H1 (cell line): ENCODE measurements around the gene CANT1. TPM values are rescaled to one million over a fixed set of nuclear protein-coding genes. Genes with fewer than 3 reads are reported as not detected.

Source experiments
- CTCF ChIA-PET: fragments of 300-600 bp; sonication (Branson Sonifier 250); formaldehyde crosslinking; loops from one replicate; lab custom pipeline; 2021; ENCODE audit not compliant: partially characterized antibody; lab: Charles Lee
- POLR2A ChIA-PET: fragments of 300-600 bp; sonication (Branson Sonifier 250); formaldehyde crosslinking; loops from one replicate; lab custom pipeline; 2021; ENCODE audit warnings: inconsistent platforms; ENCODE audit not compliant: partially characterized antibody; lab: Charles Lee
- DNase-seq, 2 experiments: peaks; one replicate each; pipeline versions ENCODE4 v3.0.0 to v3.0.0-alpha.2; 2010 to 2022; ENCODE audit warnings: low spot score in 2 of 2, low read depth in 1 of 2, mixed read lengths in 1 of 2
- FAIRE-seq: peaks from 2 replicates; lab custom pipeline; 2011; peaks lifted over from hg19 to GRCh38; lab: Jason Lieb, UNC
- H2AFZ ChIP-seq: 2 replicates; pipeline ENCODE4 v1.8.1; 2012; ENCODE audit warnings: low read length, inconsistent platforms
- H2AK5ac ChIP-seq: 2 replicates; pipeline ENCODE4 v1.6.1; 2013; ENCODE audit warnings: low read depth, low read length
- H2BK120ac ChIP-seq: replicated peaks from 2 replicates; pipeline ENCODE3; 2013; ENCODE audit warnings: low read depth, low read length, inconsistent platforms
- H2BK12ac ChIP-seq: 2 replicates; pipeline ENCODE4 v1.6.1; 2013; ENCODE audit warnings: low read depth, low read length
- H2BK15ac ChIP-seq: 2 replicates; pipeline ENCODE4 v1.6.1; 2013; ENCODE audit warnings: low read length
- H2BK20ac ChIP-seq: 2 replicates; pipeline ENCODE4 v1.6.1; 2013; ENCODE audit warnings: low read length
- H2BK5ac ChIP-seq: 2 replicates; pipeline ENCODE4 v1.6.1; 2013; ENCODE audit warnings: low read depth, low read length
- H3K14ac ChIP-seq: 2 replicates; pipeline ENCODE4 v1.6.1; 2013; ENCODE audit warnings: inconsistent platforms; ENCODE audit not compliant: insufficient read length
- H3K18ac ChIP-seq: 2 replicates; pipeline ENCODE4 v1.6.1; 2013; ENCODE audit warnings: low read length; ENCODE audit errors: extremely low read depth
- H3K23ac ChIP-seq: 2 replicates; pipeline ENCODE4 v1.6.1; 2013; ENCODE audit warnings: inconsistent platforms; ENCODE audit not compliant: insufficient read length
- H3K23me2 ChIP-seq: 2 replicates; pipeline ENCODE4 v1.6.1; 2013; ENCODE audit warnings: low read depth, low read length
- H3K27ac ChIP-seq: 2 replicates; pipeline ENCODE4 v1.6.1; 2011; ENCODE audit warnings: low read depth, low read length, inconsistent platforms
- H3K27me3 ChIP-seq, 4 experiments: replicated peaks in 1 of 4; 1 replicate in 1 of 4; 2 replicates in 3 of 4; pipeline versions ENCODE4 v1.6.1 to v1.8.1; 2011 to 2013; ENCODE audit warnings: low read length in 3 of 4, mild to moderate bottlenecking in 3 of 4, inconsistent platforms in 2 of 4, mixed read lengths in 2 of 4, moderate library complexity in 1 of 4; ENCODE audit not compliant: control insufficient read depth in 3 of 4, insufficient read depth in 3 of 4; ENCODE audit errors: extremely low read depth in 1 of 4
- H3K36me3 ChIP-seq, 4 experiments: 2 replicates each; pipeline versions ENCODE4 v1.6.1 to v1.8.1; 2011 to 2013; ENCODE audit warnings: mild to moderate bottlenecking in 4 of 4, low read length in 3 of 4, moderate library complexity in 2 of 4, control low read depth in 1 of 4, inconsistent platforms in 1 of 4; ENCODE audit not compliant: insufficient read depth in 4 of 4, control insufficient read depth in 2 of 4
- H3K4ac ChIP-seq: replicated peaks from 2 replicates; pipeline ENCODE3; 2013; ENCODE audit warnings: low read length, low read depth, mixed read lengths, inconsistent platforms; ENCODE audit not compliant: insufficient read length
- H3K4me1 ChIP-seq, 4 experiments: replicated peaks in 1 of 4; 1 replicate in 1 of 4; 2 replicates in 3 of 4; pipeline versions ENCODE4 v1.6.1 to v1.8.1; 2011 to 2013; ENCODE audit warnings: low read length in 3 of 4, inconsistent platforms in 2 of 4, mixed read lengths in 1 of 4; ENCODE audit not compliant: insufficient read depth in 4 of 4, control insufficient read depth in 3 of 4
- H3K4me2 ChIP-seq, 2 experiments: 2 replicates each; pipeline versions ENCODE4 v1.6.1 to v1.8.1; 2011 to 2013; ENCODE audit warnings: low read depth in 2 of 2, low read length in 2 of 2, control low read depth in 1 of 2, inconsistent platforms in 1 of 2, mild to moderate bottlenecking in 1 of 2; ENCODE audit not compliant: insufficient read depth in 1 of 2
- H3K4me3 ChIP-seq, 4 experiments: fragments of 200-600, 300-600 bp in 1 of 4; sonication (generic), shearing (Covaris generic), sonication (Bioruptor Twin) in 1 of 4; 2 replicates each; pipeline versions ENCODE4 v1.5.1 to v1.8.1; 2011 to 2016; ENCODE audit warnings: low read length in 4 of 4, low read depth in 3 of 4, control low read depth in 2 of 4, inconsistent platforms in 2 of 4, mild to moderate bottlenecking in 2 of 4, mixed read lengths in 1 of 4, moderate library complexity in 1 of 4; ENCODE audit not compliant: insufficient read depth in 2 of 4; ENCODE audit errors: extremely low read depth in 1 of 4
- H3K56ac ChIP-seq: replicated peaks from 2 replicates; pipeline ENCODE3; 2013; ENCODE audit warnings: low read depth, mild to moderate bottlenecking, mixed read lengths, low read length, inconsistent platforms; ENCODE audit not compliant: insufficient read length
- H3K79me1 ChIP-seq: 2 replicates; pipeline ENCODE4 v1.6.1; 2013; ENCODE audit warnings: low read depth, low read length, control low read depth
- H3K79me2 ChIP-seq, 2 experiments: 2 replicates each; pipeline versions ENCODE4 v1.6.1 to v1.8.1; 2012 to 2013; ENCODE audit warnings: low read length in 2 of 2, mild to moderate bottlenecking in 2 of 2, inconsistent platforms in 1 of 2; ENCODE audit not compliant: insufficient read depth in 2 of 2, control insufficient read depth in 1 of 2
- H3K9ac ChIP-seq, 4 experiments: replicated peaks in 1 of 4; 1 replicate in 1 of 4; 2 replicates in 3 of 4; pipeline versions ENCODE4 v1.6.1 to v1.8.1; 2011 to 2013; ENCODE audit warnings: low read depth in 3 of 4, low read length in 3 of 4, control low read depth in 2 of 4, mild to moderate bottlenecking in 2 of 4, moderate library complexity in 2 of 4, inconsistent platforms in 1 of 4; ENCODE audit errors: extremely low read depth in 1 of 4
- H3K9me3 ChIP-seq, 2 experiments: 2 replicates each; pipeline versions ENCODE4 v1.6.1 to v1.8.1; 2012 to 2013; ENCODE audit warnings: mild to moderate bottlenecking in 2 of 2, moderate library complexity in 2 of 2, control low read depth in 1 of 2, inconsistent platforms in 1 of 2, low read depth in 1 of 2, low read length in 1 of 2, mixed read lengths in 1 of 2; ENCODE audit not compliant: insufficient read depth in 2 of 2
- H4K20me1 ChIP-seq, 2 experiments: replicated peaks in 1 of 2; 2 replicates each; pipeline versions ENCODE3 to v1.8.1; 2011 to 2013; ENCODE audit warnings: inconsistent platforms in 2 of 2, low read length in 2 of 2, mild to moderate bottlenecking in 1 of 2; ENCODE audit not compliant: insufficient read depth in 2 of 2, control insufficient read depth in 1 of 2
- H4K5ac ChIP-seq: 2 replicates; pipeline ENCODE4 v1.6.1; 2013; ENCODE audit warnings: low read length, low read depth, mixed read lengths, inconsistent platforms; ENCODE audit not compliant: insufficient read length
- H4K8ac ChIP-seq: 2 replicates; pipeline ENCODE4 v1.8.0; 2013; ENCODE audit warnings: mild to moderate bottlenecking, moderate library complexity, low read length, inconsistent platforms; ENCODE audit not compliant: insufficient read depth; ENCODE audit errors: extremely low read depth
- H4K91ac ChIP-seq: replicated peaks from 2 replicates; pipeline ENCODE3; 2013; ENCODE audit warnings: low read length, mixed read lengths, inconsistent platforms; ENCODE audit not compliant: insufficient read length
- CHD2 ChIP-seq: IDR thresholded peaks from 2 replicates; pipeline ENCODE4 v1.6.1; 2012; ENCODE audit warnings: low read length, improper control_type of control experiment
- EGR1 ChIP-seq: IDR thresholded peaks from 2 replicates; pipeline ENCODE4 v1.6.1; 2011; ENCODE audit warnings: low read depth, low read length, borderline replicate concordance
- HDAC2 ChIP-seq, 2 experiments: fragments of 300-600 bp in 1 of 2; sonication (generic) in 1 of 2; IDR thresholded peaks; 2 replicates each; pipeline ENCODE4 v1.6.1; 2011 to 2012; ENCODE audit warnings: low read depth in 2 of 2, low read length in 2 of 2, mild to moderate bottlenecking in 2 of 2, moderate library complexity in 2 of 2, borderline replicate concordance in 1 of 2, inconsistent platforms in 1 of 2
- JUN ChIP-seq: IDR thresholded peaks from 2 replicates; pipeline ENCODE4 v1.6.1; 2011; ENCODE audit warnings: low read depth, mild to moderate bottlenecking, improper control_type of control experiment, low read length
- SP1 ChIP-seq: IDR thresholded peaks from 2 replicates; pipeline ENCODE4 v1.6.1; 2011; ENCODE audit warnings: low read depth, low read length
- TEAD4 ChIP-seq: IDR thresholded peaks from 2 replicates; pipeline ENCODE4 v1.6.1; 2012; ENCODE audit warnings: low read depth, low read length, inconsistent platforms, mixed read lengths
- WGBS, 2 experiments: shearing (Covaris generic) in 1 of 2; methylation state at CpG; one replicate each; pipeline versions ENCODE4 v1.1.6 to v1.1.7; 2013 to 2015; ENCODE audit warnings: low lambda C conversion rate in 2 of 2, mixed read lengths in 2 of 2, inconsistent platforms in 1 of 2, low coverage in 1 of 2, missing lambda C conversion rate in 1 of 2; ENCODE audit not compliant: insufficient replicate concordance in 2 of 2, insufficient coverage in 1 of 2, insufficient read length in 1 of 2; ENCODE audit errors: extremely low coverage in 1 of 2, missing lambda C conversion rate in 1 of 2; 5-methylcytosine and 5-hydroxymethylcytosine counted together
- polyA plus RNA-seq, 7 experiments: library from polyadenylated mRNA; depleted of rRNA in 3 of 7; stranded (reverse) in 5 of 7; unstranded in 2 of 7; fragments of >200 nt in 5 of 7; fragments of 200-250 nt in 2 of 7; gene quantifications; 1 replicate in 5 of 7; 2 replicates in 1 of 7; 4 replicates in 1 of 7; pipeline versions ENCODE4 v1.2.1 to v1.2.3, GENCODE V29; 2011 to 2013; ENCODE audit warnings: missing spikeins in 2 of 7, mixed read lengths in 2 of 7
- total RNA-seq: library from RNA; stranded (reverse); fragmentation: NEBNext Ultra II Directional; extraction: Animal tissue kit (Norgen Biotek cat#: 25700); gene quantifications from 2 replicates; pipeline ENCODE4 v1.2.1, GENCODE V29; 2021
- TF ChIP-seq, protein P1 (sequence below): IDR thresholded peaks from 2 replicates; pipeline ENCODE4 v1.6.1; 2012; ENCODE audit warnings: inconsistent platforms
- TF ChIP-seq, protein P2 (sequence below): IDR thresholded peaks from 2 replicates; pipeline ENCODE4 v1.6.1; 2012; ENCODE audit warnings: low read length, inconsistent platforms

The CANT1 gene
- total and polyA plus RNA-seq, 2 of the 8 experiments (the other 6 are each of a cell fraction or from before 2014, with no cell fraction given): 23.0 to 32.6 TPM

DNA sequence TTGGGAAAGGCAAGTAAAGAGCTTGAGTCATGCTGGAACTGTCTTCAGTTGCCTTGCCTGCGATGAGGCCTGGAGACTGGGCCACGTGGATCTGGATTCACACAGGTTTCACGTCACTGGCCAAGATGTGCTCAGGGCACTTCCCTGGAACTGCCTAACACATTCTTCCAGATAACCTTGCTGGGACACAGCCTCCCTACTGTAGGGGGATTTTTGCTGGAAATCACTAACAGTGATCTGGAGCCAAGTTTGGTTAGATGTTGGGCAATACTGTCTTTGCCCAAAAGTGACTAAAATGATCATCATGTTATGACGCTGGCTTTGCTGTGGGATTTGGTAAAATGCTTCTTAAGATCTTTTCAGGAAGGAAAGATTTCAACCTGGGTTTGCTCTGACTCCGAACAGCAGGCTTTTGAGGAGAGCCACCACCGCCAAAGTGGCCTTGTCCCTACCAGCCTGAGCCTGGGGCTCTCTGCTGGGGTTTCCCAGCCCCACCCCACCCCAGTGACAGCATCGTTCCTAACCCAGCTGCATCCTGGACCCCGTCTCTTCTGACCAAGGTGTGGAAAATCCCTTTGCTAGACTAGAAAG lies 29.1 kb upstream of the CANT1 start:
- no peak overlapping the region for H3K4me3 ChIP-seq
- FAIRE-seq (no peak), DNase-seq (no peak)
- 87% methylated on average over 8 of the region's 8 CpGs; no CpG with 5 or more reads in 1 of the 2 experiments for WGBS, 2 experiments
- H3K79me2 ChIP-seq: no peaks in the 10 kb centered on the region
- no peaks in the 10 kb centered on the region; a peak in 1 of 4 replicates for H3K9me3 ChIP-seq
- H2AFZ ChIP-seq: no peak overlapping the region
- no peak overlapping the region; the same call in 1 of the 2 replicates for H2AK5ac ChIP-seq
- H4K8ac ChIP-seq: no peak overlapping the region
- H4K91ac ChIP-seq: no peak overlapping the region
- no peaks in the 10 kb centered on the region for H3K4me1 ChIP-seq
- peaks cover 0 to 12% of the 10 kb centered on the region in 2 experiments for H4K20me1 ChIP-seq
- no peak overlapping the region for H2BK12ac ChIP-seq
- no peak overlapping the region for H2BK120ac ChIP-seq
- ChIA-PET POLR2A (no interaction called here), CTCF (interaction anchor here (0.6 to 4.3 kb wide), 4 partner anchors 10 to 1104 kb away, joined by 5 to 24 read pairs (median 10); no protein-coding TSS in a partner anchor)
- H3K4me2 ChIP-seq: no peak overlapping the region
- H3K79me1 ChIP-seq: peaks cover 8% of the 10 kb centered on the region
- H2BK15ac ChIP-seq: no peak overlapping the region
- no peak overlapping the region for H2BK5ac ChIP-seq
- peaks cover 4% of the 10 kb centered on the region; the same call in 1 of the 2 replicates for H3K23me2 ChIP-seq
- H2BK20ac ChIP-seq: no peak overlapping the region
- TF ChIP-seq, protein P1, sequence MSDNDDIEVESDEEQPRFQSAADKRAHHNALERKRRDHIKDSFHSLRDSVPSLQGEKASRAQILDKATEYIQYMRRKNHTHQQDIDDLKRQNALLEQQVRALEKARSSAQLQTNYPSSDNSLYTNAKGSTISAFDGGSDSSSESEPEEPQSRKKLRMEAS: no peak
- TF ChIP-seq CHD2 (no peak), HDAC2 (IDR thresholded peaks at IDR 0.05; ENCODE audit: borderline replicate concordance in 1 of 2, low read depth in 2 of 2, low read length in 2 of 2) (no peak), SP1 (no peak), TEAD4 (no peak), EGR1 (no peak), JUN (no peak)
- TF ChIP-seq, protein P2, sequence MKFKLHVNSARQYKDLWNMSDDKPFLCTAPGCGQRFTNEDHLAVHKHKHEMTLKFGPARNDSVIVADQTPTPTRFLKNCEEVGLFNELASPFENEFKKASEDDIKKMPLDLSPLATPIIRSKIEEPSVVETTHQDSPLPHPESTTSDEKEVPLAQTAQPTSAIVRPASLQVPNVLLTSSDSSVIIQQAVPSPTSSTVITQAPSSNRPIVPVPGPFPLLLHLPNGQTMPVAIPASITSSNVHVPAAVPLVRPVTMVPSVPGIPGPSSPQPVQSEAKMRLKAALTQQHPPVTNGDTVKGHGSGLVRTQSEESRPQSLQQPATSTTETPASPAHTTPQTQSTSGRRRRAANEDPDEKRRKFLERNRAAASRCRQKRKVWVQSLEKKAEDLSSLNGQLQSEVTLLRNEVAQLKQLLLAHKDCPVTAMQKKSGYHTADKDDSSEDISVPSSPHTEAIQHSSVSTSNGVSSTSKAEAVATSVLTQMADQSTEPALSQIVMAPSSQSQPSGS: no peak
- no peaks in the 10 kb centered on the region; a peak in 2 of 7 replicates for H3K27me3 ChIP-seq
- H3K36me3 ChIP-seq: no peaks in the 10 kb centered on the region; a peak in 1 of 8 replicates
- H3K14ac ChIP-seq: no peak overlapping the region
- no peak overlapping the region for H3K56ac ChIP-seq
- H3K18ac ChIP-seq: no peak overlapping the region
- H3K23ac ChIP-seq: no peak overlapping the region
- no peak overlapping the region for H3K9ac ChIP-seq
- no peak overlapping the region for H3K4ac ChIP-seq
- H3K27ac ChIP-seq: no peak overlapping the region
- H4K5ac ChIP-seq: no peak overlapping the region
